SKM-1 (cell line): ENCODE measurements around the gene VWF.

Source experiments
- DNase-seq: peaks from one replicate; lab custom pipeline; 2025; ENCODE audit not compliant: unreplicated experiment; lab: John Stamatoyannopoulos, UW

Gene VWF

DNA sequence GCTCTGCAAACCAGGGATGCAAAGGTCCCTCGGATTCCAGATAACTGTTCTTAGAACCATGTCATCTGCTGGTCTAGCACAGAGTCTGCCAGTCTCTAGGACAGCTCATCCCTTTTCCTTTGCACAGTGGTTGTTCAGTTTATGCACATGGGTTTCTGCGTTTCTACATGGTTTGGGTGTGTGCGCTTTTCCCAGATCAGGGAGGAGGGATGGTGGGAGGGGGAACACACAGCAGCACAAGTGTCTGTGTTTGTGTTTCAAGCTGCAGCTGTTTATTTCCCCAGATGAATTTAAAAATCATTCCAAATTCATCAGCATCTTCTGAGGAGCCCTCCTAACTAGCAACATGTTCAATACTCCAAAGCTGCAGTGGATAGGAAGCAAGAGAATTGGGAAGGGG, 224.8 kb downstream of the VWF start:
- no peak for DNase-seq

- DNase-seq: no peak
These were observed 225.6 kb downstream of the VWF start for GRCh38 chr12:5898874-5899273.
